Measurements from ENCODE around the gene APBA1.

Gene APBA1

GRCh38 chr9:69385581-69386033 lies 286.6 kb downstream of the APBA1 start:
- no peak for TF ChIP-seq CTCF (IDR thresholded peaks at IDR 0.05; ENCODE audit: insufficient read depth, low read depth, low read length, missing control alignments)
- H3K4me3 ChIP-seq (ENCODE audit: low read depth, low read length), result no peak overlapping the region
- no peak for DNase-seq (ENCODE audit: low read depth)

GRCh38 chr9:69382135-69382534 lies 290.0 kb downstream of the APBA1 start:
- no peak overlapping the region for H3K4me3 ChIP-seq (ENCODE audit: low read depth, low read length)
- TF ChIP-seq CTCF (IDR thresholded peaks at IDR 0.05; ENCODE audit: insufficient read depth, low read depth, low read length, missing control alignments), result no peak
- DNase-seq (ENCODE audit: low read depth), result no peak

GRCh38 chr9:69380811-69381210 lies 291.4 kb downstream of the APBA1 start:
- no peak for TF ChIP-seq CTCF (IDR thresholded peaks at IDR 0.05; ENCODE audit: insufficient read depth, low read depth, low read length, missing control alignments)
- no peak for DNase-seq (ENCODE audit: low read depth)

GRCh38 chr9:69380301-69380700 lies 291.9 kb downstream of the APBA1 start:
- no peak for DNase-seq (ENCODE audit: low read depth)
- H3K4me3 ChIP-seq (ENCODE audit: low read depth, low read length), result no peak overlapping the region
- no peak for TF ChIP-seq CTCF (IDR thresholded peaks at IDR 0.05; ENCODE audit: insufficient read depth, low read depth, low read length, missing control alignments)

More at GRCh38 chr9:69380811-69381210, 291.4 kb downstream of the APBA1 start:
- H3K4me3 ChIP-seq (ENCODE audit: low read depth, low read length), result no peak overlapping the region

GRCh38 chr9:69379270-69379982 lies 292.7 kb downstream of the APBA1 start:
- H3K4me3 ChIP-seq (ENCODE audit: low read depth, low read length), result no peak overlapping the region
- no peak for TF ChIP-seq CTCF (IDR thresholded peaks at IDR 0.05; ENCODE audit: insufficient read depth, low read depth, low read length, missing control alignments)
- DNase-seq (ENCODE audit: low read depth), result no peak

- TF ChIP-seq CTCF (IDR thresholded peaks at IDR 0.05; ENCODE audit: insufficient read depth, low read depth, low read length, missing control alignments), result no peak
- DNase-seq (ENCODE audit: low read depth), result no peak
These were observed 294.2 kb downstream of the APBA1 start for GRCh38 chr9:69377981-69378380.

More at GRCh38 chr9:69377981-69378380, 294.2 kb downstream of the APBA1 start:
- no peak overlapping the region for H3K4me3 ChIP-seq (ENCODE audit: low read depth, low read length)

Measured in GM12865 (cell line).